ENCODE data around the gene E2F6.

The E2F6 gene

DNA sequence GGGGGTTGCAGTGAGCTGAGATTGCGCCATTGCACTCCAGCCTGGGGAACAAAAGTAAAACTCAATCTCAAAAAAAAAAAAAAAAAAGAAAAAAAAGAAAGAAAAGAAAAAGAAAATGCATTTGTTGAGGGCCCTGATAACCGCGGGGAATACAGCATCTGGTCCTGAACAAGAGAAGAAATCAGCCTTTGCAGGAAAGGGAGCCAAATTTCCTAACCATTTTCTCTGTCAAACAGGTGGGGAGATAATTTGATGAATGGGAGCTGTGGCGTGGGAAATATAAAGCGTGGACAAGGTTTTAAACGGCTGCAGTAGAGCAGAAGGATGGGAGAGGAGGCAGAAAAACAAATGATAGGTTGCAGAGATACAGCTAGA lies 864 bp downstream of the E2F6 start:
- in situ Hi-C loops (cut with HindIII; ENCODE audit: low sequenced_read_pairs), result no loop called here

DNA sequence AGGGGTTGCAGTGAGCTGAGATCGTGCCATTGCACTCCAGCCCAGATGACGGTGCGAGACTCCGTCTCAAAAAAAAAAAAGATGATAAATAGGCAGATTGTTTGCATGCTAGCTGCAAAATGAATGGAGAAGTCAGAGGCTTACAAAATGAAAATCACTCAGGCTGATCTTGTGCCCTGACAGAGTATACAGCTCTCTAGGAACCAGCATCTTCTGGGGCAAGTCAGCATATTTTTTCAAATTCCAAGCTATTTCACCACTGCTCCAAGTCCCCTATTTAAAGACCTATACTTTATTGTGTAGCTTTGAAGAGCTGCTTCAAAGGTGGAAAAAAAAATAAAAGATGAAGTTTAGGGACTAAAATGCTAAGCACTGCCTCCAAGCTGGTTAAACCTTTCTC lies 6.1 kb downstream of the E2F6 start:
- in situ Hi-C loops (cut with HindIII; ENCODE audit: low sequenced_read_pairs), result no loop called here

DNA sequence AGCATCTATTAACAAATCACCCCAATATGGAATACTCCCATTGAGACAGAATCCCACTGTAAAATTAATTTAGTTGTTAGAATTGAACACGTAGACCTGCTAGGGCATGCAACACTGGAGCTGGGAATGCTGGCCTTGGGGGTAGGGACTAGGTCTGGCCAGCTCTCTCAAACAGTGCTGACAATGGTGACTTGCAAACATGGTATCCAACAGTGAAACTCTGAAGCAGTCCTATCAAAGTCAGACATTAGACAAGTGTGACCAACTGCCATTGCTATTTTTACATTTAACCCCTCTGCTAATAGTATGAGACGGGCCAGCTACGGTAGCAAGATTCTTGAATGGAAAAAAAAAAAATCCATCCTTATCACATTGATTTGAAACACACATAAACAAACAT lies 7.2 kb downstream of the E2F6 start:
- in situ Hi-C loops (cut with HindIII; ENCODE audit: low sequenced_read_pairs), result no loop called here

DNA sequence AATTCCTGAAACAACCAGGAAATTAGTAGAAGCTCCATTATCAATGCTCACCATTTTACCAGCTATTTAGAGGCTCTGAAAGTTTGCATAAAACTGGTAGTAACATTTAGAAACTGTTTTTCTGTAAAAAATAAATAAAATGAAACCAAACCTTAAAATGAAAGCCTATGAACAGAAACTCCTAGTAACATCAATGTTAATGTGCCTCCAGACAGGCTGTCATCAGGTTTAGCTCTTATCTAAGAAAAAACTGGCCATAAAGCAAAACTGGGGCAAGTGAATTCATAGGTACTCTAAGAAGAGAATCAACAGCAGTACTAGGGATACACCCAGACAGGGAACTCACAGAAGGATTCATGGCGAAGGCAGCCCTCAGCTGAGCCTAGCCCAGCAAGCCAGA lies 8.0 kb downstream of the E2F6 start:
- in situ Hi-C loops (cut with HindIII; ENCODE audit: low sequenced_read_pairs), result no loop called here

DNA sequence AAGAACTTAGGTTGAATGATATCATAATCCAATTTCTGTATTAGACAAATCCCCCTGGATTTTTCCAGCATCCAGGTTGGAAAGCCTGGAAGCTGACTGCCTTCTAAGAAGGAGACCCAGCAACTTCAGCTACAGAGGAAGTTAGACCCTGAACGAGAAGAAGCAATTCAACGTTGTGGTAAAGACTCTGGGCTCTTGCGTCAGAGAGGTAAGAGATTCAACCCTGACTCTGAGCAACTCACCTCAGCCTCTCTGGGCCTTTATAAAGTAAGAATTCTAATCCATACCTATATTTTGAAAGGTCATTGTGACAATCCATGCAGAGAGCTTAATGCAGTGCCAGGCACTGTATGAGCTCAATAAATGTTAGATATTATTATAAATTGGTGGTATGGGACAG lies 9.7 kb downstream of the E2F6 start:
- in situ Hi-C loops (cut with HindIII; ENCODE audit: low sequenced_read_pairs), result no loop called here

DNA sequence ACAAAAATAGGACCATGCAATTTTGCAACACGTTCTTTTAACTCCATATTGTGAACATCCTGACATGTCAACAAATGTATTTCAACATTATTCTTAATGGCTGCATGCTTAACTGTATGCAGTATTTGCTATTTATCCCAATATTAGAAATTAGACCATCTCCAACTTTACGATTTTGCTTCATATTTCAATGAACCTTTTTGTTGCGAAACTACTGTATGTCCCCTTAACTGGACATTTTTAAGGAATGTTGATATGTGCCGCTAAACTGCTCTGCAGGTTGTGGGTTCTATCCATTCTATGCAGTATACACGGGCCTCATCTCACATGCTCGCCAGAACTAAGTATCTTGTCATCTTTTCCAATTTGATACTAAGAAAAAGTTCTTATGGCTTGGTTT lies 11.1 kb downstream of the E2F6 start:
- in situ Hi-C loops (cut with HindIII; ENCODE audit: low sequenced_read_pairs), result no loop called here

DNA sequence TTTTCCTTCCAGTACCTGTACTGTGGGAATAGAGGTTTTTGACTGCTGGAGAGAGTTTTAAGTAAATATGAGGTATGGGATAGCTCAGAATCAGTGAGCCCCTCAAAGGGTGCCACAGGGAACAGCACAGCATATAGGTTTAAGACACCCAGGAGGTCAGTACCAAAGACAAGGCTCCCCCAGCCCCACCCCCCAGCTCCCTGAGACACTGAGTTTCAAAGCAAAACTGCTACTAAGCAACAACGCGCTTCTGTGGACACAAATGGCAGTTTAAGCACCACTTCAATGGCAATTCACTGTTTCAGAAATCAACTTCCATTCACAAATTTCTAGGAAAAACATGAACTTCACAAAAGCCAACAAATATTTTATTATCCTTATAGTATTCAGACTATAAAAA lies 15.2 kb downstream of the E2F6 start:
- in situ Hi-C loops (cut with HindIII; ENCODE audit: low sequenced_read_pairs), result no loop called here

DNA sequence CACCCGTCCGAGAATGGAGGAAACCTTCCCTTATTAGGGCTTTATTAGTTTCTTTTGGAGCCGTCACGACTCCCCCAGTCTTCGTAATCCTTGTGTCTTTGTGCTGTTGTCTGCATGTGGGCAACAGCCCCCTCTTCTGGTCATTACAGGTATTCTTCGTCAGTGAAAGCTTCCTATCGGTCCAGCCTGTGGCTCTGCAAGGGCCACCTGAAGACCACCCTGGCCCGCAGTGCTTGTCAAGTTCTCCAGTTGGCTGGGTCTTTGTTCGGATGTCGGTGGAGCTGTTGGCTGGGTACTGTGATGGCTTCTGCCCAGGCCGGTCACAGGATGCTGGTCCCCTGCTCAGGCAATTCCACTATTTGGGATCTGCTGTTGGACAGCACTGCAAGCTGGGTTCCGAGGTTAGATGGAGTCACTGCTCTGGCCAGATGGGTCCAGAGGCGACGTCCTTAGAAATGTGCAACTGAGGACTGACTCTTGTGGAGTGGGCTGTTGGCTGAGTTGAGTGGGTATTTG lies 19.2 kb downstream of the E2F6 start:
- in situ Hi-C loops (cut with HindIII; ENCODE audit: low sequenced_read_pairs), result no loop called here

DNA sequence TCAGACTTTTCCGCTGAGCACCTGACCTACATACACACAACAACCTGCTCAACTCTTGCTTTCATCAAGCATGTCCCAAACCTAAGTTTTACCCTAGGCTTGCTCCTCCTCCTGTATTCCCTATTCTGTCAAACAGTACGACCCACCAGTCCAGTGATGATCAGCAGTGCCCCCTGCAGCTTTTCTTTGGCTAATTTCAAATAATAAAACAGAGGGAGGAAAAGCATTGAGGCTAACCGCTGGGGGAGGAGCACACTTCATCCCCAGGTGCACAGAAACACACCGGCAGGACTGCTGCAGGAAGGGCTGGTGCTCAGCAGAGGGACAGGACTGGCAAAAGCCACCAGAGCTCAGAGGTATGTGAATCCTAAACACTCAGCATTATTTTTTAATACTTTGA lies 21.2 kb downstream of the E2F6 start:
- in situ Hi-C loops (cut with HindIII; ENCODE audit: low sequenced_read_pairs), result no loop called here

DNA sequence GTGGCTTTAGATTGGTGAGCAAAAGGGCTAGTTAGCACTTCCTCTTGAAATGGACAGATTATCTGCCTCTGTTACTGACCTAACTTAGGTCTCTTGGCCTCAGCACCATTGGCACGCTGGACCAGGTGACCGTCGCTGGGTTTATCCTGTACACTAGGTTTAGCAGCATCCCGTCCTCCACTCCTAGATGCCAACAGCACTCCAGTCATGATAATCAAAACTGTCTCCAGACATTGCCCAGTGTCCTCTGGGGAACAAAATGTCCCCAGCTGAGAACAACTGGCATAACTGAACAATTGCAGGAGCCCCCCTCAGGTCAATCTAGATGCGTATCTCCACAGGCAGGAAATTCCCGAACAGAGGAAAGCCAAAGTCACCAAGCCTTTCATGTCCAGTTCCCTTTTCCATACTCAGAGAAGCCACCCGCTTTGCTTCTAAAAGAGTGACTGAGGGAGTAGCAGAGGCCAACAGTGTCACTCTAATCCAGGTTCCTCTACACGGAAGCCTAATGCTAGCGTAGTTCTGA lies 27.3 kb downstream of the E2F6 start:
- in situ Hi-C loops (cut with HindIII; ENCODE audit: low sequenced_read_pairs), result no loop called here

DNA sequence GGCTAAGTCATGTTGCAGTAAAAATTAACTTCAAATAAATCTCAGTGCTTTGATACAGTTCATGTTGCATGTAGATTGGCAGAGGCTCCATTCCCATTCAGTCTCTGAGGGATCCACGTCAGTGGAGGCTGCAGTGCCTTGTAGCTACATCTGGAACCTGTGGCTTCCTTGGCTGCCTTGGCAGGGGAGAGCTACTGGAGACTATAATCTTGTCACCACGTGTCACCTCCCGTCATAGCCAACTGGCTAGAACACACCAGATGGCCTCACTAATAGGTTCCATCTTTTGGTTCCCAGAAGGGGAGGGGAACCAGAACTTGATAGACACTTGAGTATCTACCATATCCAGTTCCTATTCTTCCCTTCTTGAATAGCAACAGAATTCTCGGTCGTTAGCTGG lies 28.4 kb downstream of the E2F6 start:
- in situ Hi-C loops (cut with HindIII; ENCODE audit: low sequenced_read_pairs), result no loop called here

DNA sequence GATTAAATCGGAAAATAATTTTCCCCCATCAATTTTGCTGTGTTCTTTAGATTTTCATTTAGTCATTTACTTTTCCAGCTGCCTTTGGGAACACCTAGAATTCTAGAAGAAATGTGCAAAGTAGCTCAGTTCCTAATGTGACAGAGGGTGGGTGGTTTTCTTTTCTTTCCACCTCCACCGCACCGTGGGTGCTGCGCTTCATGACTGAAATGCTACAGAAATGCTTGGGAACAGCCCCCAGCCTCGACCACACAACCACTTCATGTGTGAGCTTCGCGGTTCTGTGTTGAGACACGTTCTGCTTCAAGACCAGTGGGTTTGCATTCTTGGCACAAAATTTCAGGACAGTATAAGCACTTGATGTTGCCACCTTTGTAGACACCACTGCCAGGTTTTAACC lies 30.9 kb downstream of the E2F6 start:
- in situ Hi-C loops (cut with HindIII; ENCODE audit: low sequenced_read_pairs), result no loop called here

DNA sequence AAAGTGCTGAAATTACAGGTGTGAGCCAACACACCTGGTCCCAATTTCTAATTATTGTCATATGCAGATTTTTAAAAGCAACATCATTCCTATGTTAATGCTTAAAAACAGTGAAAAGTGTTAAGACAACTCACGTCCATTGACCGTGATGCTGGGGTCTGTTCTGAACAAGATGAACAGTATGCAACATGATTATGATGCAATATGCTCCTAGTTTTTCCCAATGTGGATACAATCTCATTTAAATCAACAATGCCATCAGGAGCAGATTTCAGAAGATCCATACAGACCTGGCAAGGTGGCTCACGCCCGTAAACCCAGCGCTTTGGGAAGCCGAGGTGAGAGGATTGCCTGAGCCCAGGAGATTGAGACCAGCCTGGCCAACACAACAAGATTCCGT lies 31.5 kb downstream of the E2F6 start:
- in situ Hi-C loops (cut with HindIII; ENCODE audit: low sequenced_read_pairs), result no loop called here

DNA sequence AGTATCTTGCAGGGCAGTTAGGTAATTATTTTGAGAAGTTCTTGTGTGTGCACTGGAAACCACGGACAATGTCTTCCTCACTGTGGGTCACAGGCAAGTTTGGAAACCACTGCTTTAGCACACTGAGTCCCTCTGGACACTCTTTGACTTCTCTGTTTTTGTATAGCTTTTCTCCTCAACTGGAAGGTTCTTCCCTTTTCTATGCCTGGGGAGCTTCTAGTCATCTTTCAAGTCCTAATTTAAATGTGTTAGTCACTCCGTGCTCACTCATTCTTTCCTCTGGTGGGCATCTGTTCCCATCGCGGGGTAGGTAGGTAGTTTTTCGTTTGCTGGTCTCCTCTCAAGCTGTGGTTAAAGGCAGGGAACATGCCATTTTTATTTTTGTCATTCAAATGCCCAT lies 32.1 kb downstream of the E2F6 start:
- in situ Hi-C loops (cut with HindIII; ENCODE audit: low sequenced_read_pairs), result no loop called here

DNA sequence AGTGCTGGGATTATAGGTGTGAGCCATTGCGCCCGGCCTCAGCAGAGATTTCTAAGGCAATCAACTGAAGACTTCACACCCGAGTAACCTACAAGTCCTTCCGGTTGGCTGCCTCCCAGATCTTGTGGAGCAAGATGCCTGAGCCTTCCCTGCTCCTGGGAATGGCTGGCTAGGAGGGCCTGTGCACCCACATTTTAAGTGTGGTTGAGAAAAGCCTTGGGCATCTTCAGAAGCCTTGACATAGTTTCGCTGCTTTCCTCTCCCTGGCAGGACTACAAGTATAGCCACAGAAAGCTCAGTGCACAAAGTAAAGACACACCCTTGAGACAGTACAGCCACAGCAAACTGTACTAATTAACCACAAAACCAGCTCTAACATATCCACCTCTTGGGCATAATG lies 35.2 kb downstream of the E2F6 start:
- in situ Hi-C loops (cut with HindIII; ENCODE audit: low sequenced_read_pairs), result no loop called here

DNA sequence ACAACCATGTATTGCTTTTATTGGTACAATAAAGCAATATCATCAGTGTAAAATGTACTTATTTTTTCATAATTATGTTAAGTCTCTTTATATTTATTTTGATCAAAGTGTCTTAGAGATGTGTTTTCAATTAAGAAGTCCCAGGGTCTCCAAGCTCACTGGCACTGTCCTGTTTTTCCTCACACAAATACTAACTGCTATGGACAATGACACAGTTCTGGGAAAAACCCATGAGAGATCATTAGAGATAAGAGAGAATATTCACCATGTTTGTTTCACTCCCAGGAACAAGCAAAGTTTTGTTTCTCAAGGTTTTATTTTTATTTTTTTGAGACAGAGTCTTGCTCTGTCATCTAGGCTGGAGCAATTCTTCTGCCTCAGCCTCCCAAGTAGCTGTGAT lies 38.7 kb downstream of the E2F6 start:
- in situ Hi-C loops (cut with HindIII; ENCODE audit: low sequenced_read_pairs), result no loop called here

DNA sequence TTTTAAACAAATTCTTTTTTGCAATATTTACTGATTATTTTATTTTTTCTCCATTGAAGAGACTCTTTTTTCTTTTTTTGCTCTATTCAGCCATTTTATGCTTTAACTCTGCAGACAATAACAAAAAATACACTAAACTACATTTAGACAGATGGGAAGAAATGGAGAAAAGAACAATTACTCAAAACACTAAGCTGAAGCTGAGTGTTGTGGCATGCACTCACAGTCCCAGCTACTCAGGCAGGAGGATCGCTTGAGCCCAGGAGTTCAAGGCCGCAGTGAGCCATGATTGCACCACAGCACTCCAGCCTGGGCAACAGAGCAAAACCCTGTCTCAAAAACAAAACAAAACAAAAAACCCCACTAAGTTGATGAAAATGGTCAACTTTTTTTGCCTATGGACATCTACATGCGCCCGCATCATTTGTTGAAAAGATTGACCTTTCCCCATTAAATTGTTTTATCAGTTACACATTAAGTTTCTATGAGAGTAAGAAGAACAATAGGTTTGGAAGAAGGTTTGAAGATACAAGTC lies 43.0 kb downstream of the E2F6 start:
- in situ Hi-C loops (cut with HindIII; ENCODE audit: low sequenced_read_pairs), result no loop called here

DNA sequence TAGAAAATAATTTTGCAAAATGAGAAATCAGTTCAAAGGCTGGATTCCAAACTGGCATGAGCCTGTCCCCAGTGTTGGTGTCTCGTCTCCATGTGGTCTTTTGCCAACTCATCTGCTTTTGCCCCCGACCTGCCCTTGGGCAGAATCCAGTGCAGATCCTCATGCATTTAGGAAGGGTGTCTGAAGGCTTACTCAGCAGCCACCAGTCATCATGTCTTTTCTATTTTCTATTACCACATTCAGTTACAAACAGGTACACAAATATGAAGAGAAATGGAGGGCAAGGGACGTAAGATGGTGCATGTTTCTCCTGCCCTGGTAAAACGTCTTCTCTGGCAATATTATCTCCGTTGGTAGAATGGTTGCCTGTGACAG lies 43.5 kb downstream of the E2F6 start:
- in situ Hi-C loops (cut with HindIII; ENCODE audit: low sequenced_read_pairs), result no loop called here

DNA sequence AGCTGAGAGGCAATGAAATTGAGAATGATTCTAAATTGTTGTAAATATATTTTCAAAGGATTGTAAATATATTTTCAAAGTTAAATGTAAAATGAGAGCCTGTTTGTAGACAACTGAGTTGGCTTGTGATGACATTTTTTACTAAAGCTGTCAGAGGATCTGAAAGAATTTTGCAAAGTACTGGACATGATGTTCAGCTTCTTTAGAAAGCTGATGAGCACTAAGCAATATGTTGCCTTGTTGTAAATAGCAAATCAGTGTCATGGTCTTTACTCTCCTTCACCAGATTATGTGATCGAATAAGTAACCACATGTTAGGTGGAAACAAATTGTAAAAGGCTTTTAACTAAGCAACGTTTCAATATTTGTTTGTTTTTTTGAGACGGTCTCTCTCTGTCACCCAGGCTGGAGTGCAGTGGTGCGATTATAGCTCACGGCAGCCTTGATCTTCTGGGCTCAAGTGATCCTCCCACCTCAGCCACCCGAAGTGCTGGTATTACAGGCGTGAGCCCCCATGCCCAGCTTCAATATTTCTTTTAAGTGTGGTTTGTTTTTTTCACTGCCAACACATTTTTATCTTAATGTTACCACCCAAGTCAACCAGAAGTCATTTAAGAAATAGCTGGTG lies 44.0 kb downstream of the E2F6 start:
- in situ Hi-C loops (cut with HindIII; ENCODE audit: low sequenced_read_pairs), result no loop called here

DNA sequence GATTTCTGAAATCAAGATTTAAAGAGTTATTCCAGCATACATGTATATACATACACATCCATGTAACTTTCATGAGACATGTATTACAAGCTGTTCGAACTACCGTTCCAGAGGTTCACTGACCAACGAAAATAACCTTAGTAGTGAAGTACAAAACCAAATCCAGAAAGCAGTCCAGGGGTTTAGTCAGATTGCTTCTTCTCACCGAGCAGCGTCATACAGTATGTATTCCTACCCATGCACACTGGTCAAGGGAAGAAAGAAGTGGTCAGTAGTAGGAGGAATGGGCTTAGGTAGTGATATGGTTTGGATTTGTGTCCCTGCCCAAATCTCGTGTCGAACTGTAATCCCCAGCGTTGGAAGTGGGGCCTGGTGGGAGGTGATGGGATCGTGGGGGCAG lies 45.3 kb downstream of the E2F6 start:
- in situ Hi-C loops (cut with HindIII; ENCODE audit: low sequenced_read_pairs), result no loop called here

DNA sequence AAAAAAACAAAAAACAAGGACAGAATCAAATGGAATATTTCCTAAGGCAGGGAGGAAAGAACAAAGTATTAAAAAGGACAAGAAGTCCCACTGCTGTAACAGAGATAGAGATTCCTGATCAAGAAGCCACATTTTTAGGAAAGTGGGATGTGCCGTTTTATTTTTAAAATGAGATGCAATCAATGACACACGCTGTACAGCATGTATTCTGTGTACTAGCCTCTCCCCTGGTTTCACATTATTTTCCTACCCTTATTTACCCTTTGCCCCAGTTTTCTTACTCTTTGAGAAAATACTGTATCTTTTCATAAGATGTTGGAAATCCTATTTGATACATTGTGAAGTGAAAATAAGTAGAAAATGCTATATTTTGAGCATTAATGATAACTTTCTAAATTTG lies 45.8 kb downstream of the E2F6 start:
- in situ Hi-C loops (cut with HindIII; ENCODE audit: low sequenced_read_pairs), result no loop called here

DNA sequence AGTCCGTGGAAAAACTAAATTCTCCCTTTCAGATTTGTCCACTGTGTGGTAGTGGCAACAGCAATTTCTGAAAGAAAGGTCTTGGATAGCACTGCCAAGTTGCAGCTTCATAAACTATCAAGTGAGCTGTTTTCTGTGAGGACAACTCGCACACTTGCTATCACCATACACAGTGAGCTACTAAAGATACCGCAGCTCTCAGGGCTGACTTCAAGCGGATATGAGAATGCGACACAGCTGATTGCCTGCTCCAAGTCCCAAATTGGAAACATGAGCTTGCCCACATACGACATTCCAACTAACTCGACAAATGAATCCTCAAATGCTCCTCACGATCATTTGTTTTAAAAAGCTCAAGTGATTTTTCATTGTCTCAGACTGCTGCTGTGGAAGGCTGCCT lies 46.2 kb downstream of the E2F6 start:
- in situ Hi-C loops (cut with HindIII; ENCODE audit: low sequenced_read_pairs), result loop anchor here (5.0 kb wide), 1 partner anchor 107 kb away; no protein-coding TSS in a partner anchor
